ENCODE results near the gene ANO6. TPM values are rescaled to one million over a fixed set of nuclear protein-coding genes. Genes with fewer than 3 reads are reported as not detected.
"Not testable (repeated sequence)": the region's sequence is repeated elsewhere in the genome, so short reads cannot be mapped to it uniquely, and the experiment has no call there.

The ANO6 gene
- total RNA-seq, 2 donors from 2014 or later: 32.2 to 69.5 TPM

DNA sequence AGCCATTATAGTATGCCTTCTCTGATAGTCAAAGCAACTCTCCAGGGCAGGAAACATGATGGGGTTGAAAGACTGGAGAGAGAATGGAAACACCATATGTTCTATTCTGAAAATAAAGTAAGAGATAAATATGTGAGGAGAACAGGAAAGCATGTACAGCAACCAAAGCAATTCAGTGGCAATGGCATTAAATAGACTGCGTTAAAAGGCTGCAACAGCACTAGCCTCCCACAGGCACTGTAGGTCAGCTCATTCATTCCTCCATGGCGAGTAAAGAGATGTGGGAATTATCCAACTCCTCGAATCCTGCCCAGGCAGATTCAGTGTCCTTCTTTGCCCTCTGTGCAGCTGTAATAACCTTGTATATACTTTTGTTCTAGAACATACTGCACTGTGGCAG is 43.8 kb downstream of the ANO6 start:
- H3K9me3 ChIP-seq (ENCODE audit: control insufficient read depth, low read length, poor library complexity, severe bottlenecking): no peaks in the 10 kb centered on the region
- H3K4me1 Mint-ChIP-seq: peaks cover 43% of the 10 kb centered on the region
- H3K36me3 Mint-ChIP-seq (ENCODE audit: low read depth): peaks cover 4% of the 10 kb centered on the region
- no peak overlapping the region for H3K4me3 Mint-ChIP-seq
- ATAC-seq (no peak), DNase-seq (no peak)
- H3K27ac Mint-ChIP-seq: no peak overlapping the region
- no peaks in the 10 kb centered on the region for H3K27me3 Mint-ChIP-seq

DNA sequence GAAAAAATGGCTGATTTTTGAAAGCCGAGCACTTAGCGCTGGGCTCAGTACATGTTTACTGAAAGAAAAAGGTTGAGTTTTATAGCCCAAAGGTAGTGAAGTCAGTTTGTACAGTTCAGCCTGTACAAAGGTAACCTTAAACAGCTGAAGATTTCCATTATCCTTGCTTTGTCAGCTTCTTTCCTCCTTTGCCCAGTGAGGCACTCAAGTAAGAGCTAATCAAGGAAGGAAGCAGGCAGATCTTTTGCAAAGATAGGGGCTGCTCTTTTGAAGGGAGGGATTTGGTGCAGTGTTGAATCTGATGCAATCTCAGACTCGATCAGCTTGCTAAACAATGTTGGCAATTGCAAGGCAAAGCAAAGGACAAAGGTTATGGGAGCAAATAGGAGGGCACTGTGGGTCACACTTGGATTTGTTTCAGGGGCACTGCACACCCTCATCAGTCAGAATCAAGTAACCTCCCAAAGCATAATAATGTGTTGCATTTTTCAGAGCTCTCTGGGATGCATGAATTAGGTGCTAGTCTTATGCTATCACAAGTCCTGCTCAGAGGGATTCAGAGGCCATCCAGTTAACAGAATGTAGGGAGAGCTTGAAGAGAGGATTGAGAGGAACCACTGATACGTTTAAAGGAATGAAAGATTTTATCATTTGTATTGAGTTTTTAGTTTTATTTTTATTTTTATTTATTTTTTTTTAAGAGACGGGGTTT is 44.4 kb downstream of the ANO6 start:
- Mint-ChIP-seq H3K4me1 (peaks cover 41% of the 10 kb centered on the region), H3K27me3 (no peaks in the 10 kb centered on the region), H3K4me3 (no peak overlapping the region), H3K36me3 (ENCODE audit: low read depth) (peaks cover 4% of the 10 kb centered on the region), H3K27ac (no peak overlapping the region)
- no peaks in the 10 kb centered on the region for H3K9me3 ChIP-seq (ENCODE audit: control insufficient read depth, low read length, poor library complexity, severe bottlenecking)
- ATAC-seq: no peak
- no peak for DNase-seq

DNA sequence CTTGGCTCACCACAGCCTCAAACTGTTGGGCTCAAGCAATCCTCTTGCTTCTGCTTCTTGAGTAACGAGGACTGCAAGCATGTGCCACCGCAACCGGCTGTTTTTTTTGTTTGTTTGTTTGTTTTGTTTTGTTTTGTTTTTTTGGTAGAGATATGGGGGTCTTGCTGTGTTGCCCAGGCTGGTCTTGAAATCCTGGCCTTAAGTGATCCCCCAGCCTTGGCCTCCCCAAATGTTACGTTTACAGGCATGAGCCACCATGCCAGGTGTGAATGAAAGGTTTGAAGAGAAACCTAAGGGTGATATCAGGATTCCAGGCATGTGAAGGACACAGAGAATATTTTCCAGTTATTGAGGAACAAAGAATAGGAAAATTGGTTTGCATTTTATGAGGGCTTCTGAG is 45.0 kb downstream of the ANO6 start:
- Mint-ChIP-seq H3K27ac (no peak overlapping the region), H3K4me1 (peaks cover 45% of the 10 kb centered on the region), H3K4me3 (no peak overlapping the region), H3K27me3 (no peaks in the 10 kb centered on the region), H3K36me3 (ENCODE audit: low read depth) (peaks cover 4% of the 10 kb centered on the region)
- no peaks in the 10 kb centered on the region for H3K9me3 ChIP-seq (ENCODE audit: control insufficient read depth, low read length, poor library complexity, severe bottlenecking)
- no peak for DNase-seq
- ATAC-seq: no peak

DNA sequence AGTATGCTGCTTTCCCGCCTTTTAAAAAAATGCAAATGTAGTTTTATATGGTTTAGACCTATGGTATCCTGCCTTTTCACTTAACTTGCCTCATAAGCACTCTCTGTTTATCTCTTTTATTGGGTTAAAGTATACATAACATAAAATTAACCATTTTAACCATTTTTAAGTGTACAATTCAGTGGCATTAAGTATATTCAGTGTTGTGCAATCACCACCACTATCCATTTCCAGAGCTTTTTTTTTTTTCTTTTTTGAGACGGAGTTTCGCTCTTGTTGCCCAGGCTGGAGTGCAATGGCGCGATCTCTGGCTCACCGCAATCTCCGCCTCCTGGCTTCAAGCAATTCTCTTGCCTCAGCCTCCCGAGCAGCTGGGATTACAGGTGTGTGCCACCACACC is 46.3 kb downstream of the ANO6 start:
- not testable (repeated sequence) for H3K27ac Mint-ChIP-seq; H3K9me3 ChIP-seq (ENCODE audit: control insufficient read depth, low read length, poor library complexity, severe bottlenecking); DNase-seq; ATAC-seq; H3K36me3 Mint-ChIP-seq (ENCODE audit: low read depth); H3K4me3 Mint-ChIP-seq; H3K27me3 Mint-ChIP-seq
- H3K4me1 Mint-ChIP-seq: peaks cover 49% of the 10 kb centered on the region

DNA sequence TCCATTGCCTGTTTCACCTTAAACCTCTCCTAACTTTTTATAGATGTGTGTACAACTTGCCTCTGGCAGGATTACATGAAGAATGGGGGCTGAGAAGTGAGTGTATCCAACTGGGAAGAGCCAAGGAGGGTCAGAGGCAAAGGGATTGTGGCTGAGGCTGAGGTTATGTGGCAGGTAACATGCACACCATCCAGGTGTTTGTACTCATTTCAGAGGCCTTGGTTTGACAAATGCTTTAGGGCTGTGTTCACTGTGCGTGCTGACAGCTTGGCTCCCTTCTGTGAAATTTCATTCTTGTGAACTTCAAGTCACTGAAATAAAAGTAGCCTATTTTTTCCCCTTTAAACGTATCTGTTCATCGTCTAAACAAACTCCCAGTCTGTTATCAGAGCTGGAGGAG is 47.7 kb downstream of the ANO6 start:
- DNase-seq (no peak), ATAC-seq (no peak)
- Mint-ChIP-seq H3K27ac (peak overlapping the region; percentile 0), H3K4me3 (no peak overlapping the region), H3K4me1 (peaks cover 43% of the 10 kb centered on the region), H3K36me3 (ENCODE audit: low read depth) (no peaks in the 10 kb centered on the region), H3K27me3 (no peaks in the 10 kb centered on the region)
- no peaks in the 10 kb centered on the region for H3K9me3 ChIP-seq (ENCODE audit: control insufficient read depth, low read length, poor library complexity, severe bottlenecking)

DNA sequence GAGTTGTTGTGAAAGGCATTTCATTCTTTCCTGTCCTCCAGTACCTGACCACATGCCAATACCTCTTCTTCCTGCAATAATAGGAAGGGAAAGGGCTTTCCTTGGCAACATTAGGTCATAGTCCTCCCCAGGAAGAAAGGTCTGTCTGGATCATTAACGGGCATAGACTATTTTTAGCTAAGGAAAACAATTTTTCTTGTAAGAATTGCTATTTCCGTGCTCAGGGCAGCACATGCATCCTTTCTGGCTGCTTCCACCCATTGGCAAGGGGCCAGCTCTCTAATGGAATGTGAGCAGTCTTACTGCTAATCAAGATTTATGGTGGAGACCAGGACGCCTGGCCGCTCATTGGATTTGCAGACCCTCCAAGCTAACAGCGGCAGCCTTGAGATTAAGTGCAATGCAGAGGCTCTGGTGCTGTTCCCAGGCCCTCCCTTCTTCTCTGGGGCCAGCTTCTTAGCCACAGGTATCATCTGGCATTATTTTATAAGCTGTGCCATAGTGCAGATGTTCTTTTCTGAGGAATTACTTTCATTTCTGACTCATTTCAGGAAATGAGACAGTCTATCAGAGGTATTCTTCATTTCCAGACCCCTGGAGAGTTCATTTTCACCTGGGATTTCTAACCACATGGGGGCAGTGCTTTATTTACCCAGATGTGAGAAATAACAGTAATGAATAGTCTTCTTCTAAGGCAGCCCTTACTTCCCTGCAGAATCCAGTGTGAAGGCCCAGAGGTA is 52.9 kb downstream of the ANO6 start:
- Mint-ChIP-seq H3K27me3 (no peaks in the 10 kb centered on the region), H3K27ac (no peak overlapping the region), H3K36me3 (ENCODE audit: low read depth) (peaks cover 3% of the 10 kb centered on the region), H3K4me1 (peaks cover 32% of the 10 kb centered on the region), H3K4me3 (no peak overlapping the region)
- no peak for ATAC-seq
- DNase-seq: no peak
- H3K9me3 ChIP-seq (ENCODE audit: control insufficient read depth, low read length, poor library complexity, severe bottlenecking): no peaks in the 10 kb centered on the region

DNA sequence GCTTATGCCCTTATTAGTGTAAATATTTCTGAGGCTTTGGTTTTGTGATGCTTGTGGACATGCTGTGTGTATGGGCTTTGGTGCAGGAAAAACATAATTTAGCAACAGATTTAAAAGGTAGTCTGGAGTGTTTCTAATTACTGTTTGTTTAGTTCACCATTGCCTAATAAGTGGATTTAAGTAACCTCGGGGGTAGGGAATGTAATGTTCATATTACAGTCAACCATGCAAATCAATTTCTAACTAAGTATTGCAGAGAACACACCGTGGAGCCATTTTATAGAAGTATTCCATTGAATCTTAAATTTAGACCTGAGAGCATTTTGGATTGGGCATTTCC is 53.5 kb downstream of the ANO6 start:
- DNase-seq (no peak), ATAC-seq (no peak)
- Mint-ChIP-seq H3K4me3 (no peak overlapping the region), H3K27ac (no peak overlapping the region), H3K4me1 (peaks cover 30% of the 10 kb centered on the region), H3K27me3 (no peaks in the 10 kb centered on the region), H3K36me3 (ENCODE audit: low read depth) (peaks cover 3% of the 10 kb centered on the region)
- H3K9me3 ChIP-seq (ENCODE audit: control insufficient read depth, low read length, poor library complexity, severe bottlenecking): no peaks in the 10 kb centered on the region

DNA sequence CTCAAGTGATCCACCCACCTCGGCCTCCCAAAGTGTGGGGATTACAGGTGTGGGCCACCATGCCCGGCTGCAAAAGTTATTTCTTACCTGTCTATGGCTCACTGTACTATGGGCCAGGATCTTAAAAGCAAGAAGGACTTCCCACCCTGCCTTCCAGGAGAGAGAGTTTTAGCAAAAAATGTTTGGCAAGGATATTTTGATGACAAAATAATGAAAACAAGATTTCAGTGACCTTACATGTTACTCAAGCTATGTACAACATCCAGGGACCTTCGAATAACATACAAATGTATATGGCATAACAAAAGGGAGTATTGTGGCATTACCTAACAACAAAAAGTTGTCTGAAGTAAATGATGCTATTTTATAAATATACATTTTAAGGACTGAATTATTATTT is 55.1 kb downstream of the ANO6 start:
- H3K4me1 Mint-ChIP-seq: peaks cover 25% of the 10 kb centered on the region
- no peaks in the 10 kb centered on the region for H3K9me3 ChIP-seq (ENCODE audit: control insufficient read depth, low read length, poor library complexity, severe bottlenecking)
- no peak overlapping the region for H3K27ac Mint-ChIP-seq
- H3K27me3 Mint-ChIP-seq: no peaks in the 10 kb centered on the region
- no peak overlapping the region for H3K4me3 Mint-ChIP-seq
- H3K36me3 Mint-ChIP-seq (ENCODE audit: low read depth): peaks cover 3% of the 10 kb centered on the region
- DNase-seq (no peak), ATAC-seq (no peak)

DNA sequence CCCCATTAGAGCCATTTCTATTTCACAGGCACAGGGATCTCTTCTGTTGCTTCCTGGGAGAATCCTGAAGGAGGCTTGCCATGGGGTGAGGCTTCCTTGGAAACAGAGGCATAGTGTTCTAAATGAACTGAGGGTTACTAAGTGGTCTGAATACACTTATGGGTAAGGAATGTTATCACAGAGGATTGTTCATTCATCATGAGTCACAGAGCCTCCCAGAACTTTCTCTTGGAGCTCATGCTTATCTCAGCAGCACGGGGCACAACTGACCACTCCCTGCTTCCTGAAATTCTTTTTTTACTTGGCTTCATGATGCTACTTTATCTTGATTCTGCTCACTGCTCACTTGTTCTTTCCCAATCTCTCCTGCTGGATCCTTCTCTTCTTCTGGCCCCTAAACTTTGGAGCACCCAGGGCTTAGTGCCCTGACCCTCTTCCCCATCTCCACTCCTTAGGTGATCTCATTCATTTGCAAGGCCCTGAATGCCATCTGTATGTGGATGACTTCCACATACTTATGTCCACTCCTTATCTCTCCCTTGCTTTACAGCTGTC is 57.9 kb downstream of the ANO6 start:
- Mint-ChIP-seq H3K36me3 (ENCODE audit: low read depth) (peaks cover 3% of the 10 kb centered on the region), H3K4me1 (peaks cover 14% of the 10 kb centered on the region), H3K27me3 (no peaks in the 10 kb centered on the region), H3K4me3 (no peak overlapping the region), H3K27ac (no peak overlapping the region)
- no peak for ATAC-seq
- no peak for DNase-seq
- H3K9me3 ChIP-seq (ENCODE audit: control insufficient read depth, low read length, poor library complexity, severe bottlenecking): no peaks in the 10 kb centered on the region

DNA sequence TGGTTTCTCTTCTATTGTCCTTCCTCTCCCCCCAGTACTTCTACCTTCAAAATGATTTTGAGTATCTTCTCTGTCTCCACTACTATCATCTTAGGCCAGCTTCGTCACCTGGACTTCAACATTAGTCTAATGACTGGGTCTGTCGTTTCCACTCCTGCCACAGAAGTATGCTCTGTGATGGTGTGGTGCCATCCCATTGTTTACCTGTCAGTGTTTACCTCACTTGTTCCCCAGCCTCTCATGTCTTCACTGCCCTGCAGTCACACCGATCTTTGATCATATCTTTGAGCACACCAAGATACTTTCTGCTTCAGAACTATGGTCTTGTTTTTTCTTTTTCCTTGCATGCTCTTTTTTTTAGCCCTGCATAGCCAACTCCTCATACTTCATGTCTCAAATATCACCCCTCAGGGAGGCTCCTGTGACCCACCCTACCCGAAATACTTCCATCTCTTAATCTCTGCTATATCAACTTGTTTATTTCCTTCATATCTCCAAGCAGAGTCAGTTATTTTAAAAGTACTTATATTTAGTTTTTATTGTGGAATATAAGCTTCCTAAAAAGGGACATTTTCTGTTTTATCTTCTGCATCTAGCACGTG is 60.4 kb downstream of the ANO6 start:
- H3K27me3 Mint-ChIP-seq: no peaks in the 10 kb centered on the region
- peaks cover 3% of the 10 kb centered on the region for H3K4me1 Mint-ChIP-seq
- DNase-seq (no peak), ATAC-seq (no peak)
- no peak overlapping the region for H3K4me3 Mint-ChIP-seq
- no peak overlapping the region for H3K27ac Mint-ChIP-seq
- H3K36me3 Mint-ChIP-seq (ENCODE audit: low read depth): peaks cover 3% of the 10 kb centered on the region
- peaks cover 3% of the 10 kb centered on the region for H3K9me3 ChIP-seq (ENCODE audit: control insufficient read depth, low read length, poor library complexity, severe bottlenecking)

DNA sequence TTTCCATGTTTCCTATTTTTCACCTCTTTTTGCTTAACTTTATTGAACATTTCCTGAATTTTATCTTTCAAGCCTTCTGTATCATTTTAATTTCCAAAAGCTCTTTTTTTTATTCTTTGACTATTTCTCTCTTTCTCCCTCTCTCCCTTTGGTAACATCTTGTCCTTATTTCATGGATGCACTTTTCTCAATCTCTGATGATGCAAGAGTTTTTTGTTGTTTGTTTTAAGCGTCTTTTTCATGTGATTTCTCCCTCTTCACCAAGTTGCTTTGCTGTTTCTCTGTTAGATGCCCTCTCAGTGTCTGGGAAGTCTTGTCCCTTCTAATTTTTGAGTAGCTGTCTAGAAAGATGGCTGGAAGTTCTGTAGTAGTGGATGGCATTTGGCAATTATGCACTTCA is 62.6 kb downstream of the ANO6 start:
- no peaks in the 10 kb centered on the region for H3K27me3 Mint-ChIP-seq

DNA sequence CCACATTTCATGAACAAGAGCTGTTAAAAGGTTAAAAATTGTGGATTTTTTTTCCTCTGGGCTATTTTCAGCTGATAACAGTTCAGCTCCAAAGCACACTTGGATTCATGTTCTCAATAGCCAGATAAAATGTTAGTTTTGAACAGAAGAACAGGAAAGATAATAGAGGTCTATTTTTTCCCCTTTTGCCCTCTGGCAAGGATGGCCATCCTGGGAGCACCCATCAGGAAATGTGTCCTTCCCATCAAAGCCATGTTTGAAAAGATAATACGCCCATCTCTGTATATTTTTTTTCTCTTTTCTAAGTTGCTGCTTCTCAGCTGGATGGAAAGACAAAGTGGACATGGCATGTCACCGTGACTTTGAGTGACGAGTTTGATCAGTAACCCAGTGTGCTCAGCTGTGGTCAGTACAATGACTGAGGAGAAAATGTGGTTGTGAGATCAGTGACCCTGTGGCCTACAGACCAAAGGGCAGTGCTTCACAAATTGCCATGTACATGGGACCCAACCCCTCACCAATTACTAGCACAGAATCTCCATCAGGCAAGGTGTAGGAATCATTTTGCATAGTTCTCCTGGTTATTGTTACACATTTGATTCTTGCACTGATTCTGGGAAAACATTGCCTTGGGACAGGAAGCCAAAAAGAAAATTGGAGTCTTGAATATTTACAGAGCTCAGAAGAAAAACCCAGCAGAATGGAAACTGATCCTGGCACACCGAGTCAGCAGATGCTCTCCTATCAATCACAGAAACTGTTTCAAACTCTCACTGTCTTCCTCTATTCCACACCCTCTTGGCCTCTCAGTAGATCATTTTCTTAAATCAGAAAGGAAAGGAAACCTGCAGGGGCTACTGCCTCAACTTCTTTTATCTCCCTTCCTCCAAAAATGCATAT is 64.3 kb downstream of the ANO6 start:
- Mint-ChIP-seq H3K27me3 (no peaks in the 10 kb centered on the region), H3K4me3 (no peak overlapping the region), H3K27ac (no peak overlapping the region), H3K36me3 (ENCODE audit: low read depth) (peaks cover 5% of the 10 kb centered on the region), H3K4me1 (peaks cover 8% of the 10 kb centered on the region)
- DNase-seq: no peak
- ATAC-seq: no peak
- H3K9me3 ChIP-seq (ENCODE audit: control insufficient read depth, low read length, poor library complexity, severe bottlenecking): peaks cover 3% of the 10 kb centered on the region

More for the DNA sequence above, 62.6 kb downstream of the ANO6 start:
- ATAC-seq (no peak), DNase-seq (no peak)
- Mint-ChIP-seq H3K27ac (no peak overlapping the region), H3K4me3 (no peak overlapping the region), H3K36me3 (ENCODE audit: low read depth) (peaks cover 5% of the 10 kb centered on the region), H3K4me1 (peaks cover 5% of the 10 kb centered on the region)
- peaks cover 3% of the 10 kb centered on the region for H3K9me3 ChIP-seq (ENCODE audit: control insufficient read depth, low read length, poor library complexity, severe bottlenecking)

DNA sequence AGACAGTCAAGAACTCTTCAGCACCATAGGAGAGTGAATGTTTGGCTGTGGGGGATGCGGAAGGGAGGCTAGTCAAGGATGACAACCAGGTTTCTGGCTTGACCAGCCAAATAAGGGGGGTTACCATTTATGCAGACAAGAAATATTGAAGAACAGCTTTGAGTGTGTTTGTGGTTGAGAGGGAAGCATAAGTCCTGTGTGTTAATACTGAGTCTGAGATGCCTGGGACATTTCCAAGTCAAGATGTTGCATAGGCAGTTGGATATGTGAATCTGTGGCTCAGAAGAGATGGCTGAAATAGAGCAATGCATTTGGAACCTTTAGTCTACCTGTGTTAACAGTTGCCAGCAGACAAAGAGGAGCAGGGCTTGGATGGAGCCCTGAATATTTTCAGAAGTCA is 66.1 kb downstream of the ANO6 start:
- H3K27me3 Mint-ChIP-seq: no peaks in the 10 kb centered on the region
- ATAC-seq: no peak
- peaks cover 10% of the 10 kb centered on the region for H3K4me1 Mint-ChIP-seq
- H3K36me3 Mint-ChIP-seq (ENCODE audit: low read depth): peaks cover 5% of the 10 kb centered on the region
- H3K9me3 ChIP-seq (ENCODE audit: control insufficient read depth, low read length, poor library complexity, severe bottlenecking): peaks cover 3% of the 10 kb centered on the region
- no peak for DNase-seq
- H3K4me3 Mint-ChIP-seq: no peak overlapping the region
- no peak overlapping the region for H3K27ac Mint-ChIP-seq
